H1 (cell line): ENCODE results near the gene GNG8. TPM values are rescaled to one million over a fixed set of nuclear protein-coding genes. Genes with fewer than 3 reads are reported as not detected.

Experiments
- CTCF ChIA-PET: fragments of 300-600 bp; sonication (Branson Sonifier 250); formaldehyde crosslinking; loops from one replicate; lab custom pipeline; 2021; ENCODE audit not compliant: partially characterized antibody; lab: Charles Lee
- POLR2A ChIA-PET: fragments of 300-600 bp; sonication (Branson Sonifier 250); formaldehyde crosslinking; loops from one replicate; lab custom pipeline; 2021; ENCODE audit warnings: inconsistent platforms; ENCODE audit not compliant: partially characterized antibody; lab: Charles Lee
- DNase-seq, 2 experiments: peaks; one replicate each; pipeline versions ENCODE4 v3.0.0 to v3.0.0-alpha.2; 2010 to 2022; ENCODE audit warnings: low spot score in 2 of 2, low read depth in 1 of 2, mixed read lengths in 1 of 2
- FAIRE-seq: peaks from 2 replicates; lab custom pipeline; 2011; peaks lifted over from hg19 to GRCh38; lab: Jason Lieb, UNC
- H2AFZ ChIP-seq: 2 replicates; pipeline ENCODE4 v1.8.1; 2012; ENCODE audit warnings: low read length, inconsistent platforms
- H2AK5ac ChIP-seq: 2 replicates; pipeline ENCODE4 v1.6.1; 2013; ENCODE audit warnings: low read depth, low read length
- H2BK120ac ChIP-seq: replicated peaks from 2 replicates; pipeline ENCODE3; 2013; ENCODE audit warnings: low read depth, low read length, inconsistent platforms
- H2BK12ac ChIP-seq: 2 replicates; pipeline ENCODE4 v1.6.1; 2013; ENCODE audit warnings: low read depth, low read length
- H2BK15ac ChIP-seq: 2 replicates; pipeline ENCODE4 v1.6.1; 2013; ENCODE audit warnings: low read length
- H2BK20ac ChIP-seq: 2 replicates; pipeline ENCODE4 v1.6.1; 2013; ENCODE audit warnings: low read length
- H2BK5ac ChIP-seq: 2 replicates; pipeline ENCODE4 v1.6.1; 2013; ENCODE audit warnings: low read depth, low read length
- H3K14ac ChIP-seq: 2 replicates; pipeline ENCODE4 v1.6.1; 2013; ENCODE audit warnings: inconsistent platforms; ENCODE audit not compliant: insufficient read length
- H3K18ac ChIP-seq: 2 replicates; pipeline ENCODE4 v1.6.1; 2013; ENCODE audit warnings: low read length; ENCODE audit errors: extremely low read depth
- H3K23ac ChIP-seq: 2 replicates; pipeline ENCODE4 v1.6.1; 2013; ENCODE audit warnings: inconsistent platforms; ENCODE audit not compliant: insufficient read length
- H3K23me2 ChIP-seq: 2 replicates; pipeline ENCODE4 v1.6.1; 2013; ENCODE audit warnings: low read depth, low read length
- H3K27ac ChIP-seq: 2 replicates; pipeline ENCODE4 v1.6.1; 2011; ENCODE audit warnings: low read depth, low read length, inconsistent platforms
- H3K27me3 ChIP-seq, 4 experiments: replicated peaks in 1 of 4; 1 replicate in 1 of 4; 2 replicates in 3 of 4; pipeline versions ENCODE4 v1.6.1 to v1.8.1; 2011 to 2013; ENCODE audit warnings: low read length in 3 of 4, mild to moderate bottlenecking in 3 of 4, inconsistent platforms in 2 of 4, mixed read lengths in 2 of 4, moderate library complexity in 1 of 4; ENCODE audit not compliant: control insufficient read depth in 3 of 4, insufficient read depth in 3 of 4; ENCODE audit errors: extremely low read depth in 1 of 4
- H3K36me3 ChIP-seq, 4 experiments: 2 replicates each; pipeline versions ENCODE4 v1.6.1 to v1.8.1; 2011 to 2013; ENCODE audit warnings: mild to moderate bottlenecking in 4 of 4, low read length in 3 of 4, moderate library complexity in 2 of 4, control low read depth in 1 of 4, inconsistent platforms in 1 of 4; ENCODE audit not compliant: insufficient read depth in 4 of 4, control insufficient read depth in 2 of 4
- H3K4ac ChIP-seq: replicated peaks from 2 replicates; pipeline ENCODE3; 2013; ENCODE audit warnings: low read length, low read depth, mixed read lengths, inconsistent platforms; ENCODE audit not compliant: insufficient read length
- H3K4me1 ChIP-seq, 4 experiments: replicated peaks in 1 of 4; 1 replicate in 1 of 4; 2 replicates in 3 of 4; pipeline versions ENCODE4 v1.6.1 to v1.8.1; 2011 to 2013; ENCODE audit warnings: low read length in 3 of 4, inconsistent platforms in 2 of 4, mixed read lengths in 1 of 4; ENCODE audit not compliant: insufficient read depth in 4 of 4, control insufficient read depth in 3 of 4
- H3K4me2 ChIP-seq, 2 experiments: 2 replicates each; pipeline versions ENCODE4 v1.6.1 to v1.8.1; 2011 to 2013; ENCODE audit warnings: low read depth in 2 of 2, low read length in 2 of 2, control low read depth in 1 of 2, inconsistent platforms in 1 of 2, mild to moderate bottlenecking in 1 of 2; ENCODE audit not compliant: insufficient read depth in 1 of 2
- H3K4me3 ChIP-seq, 4 experiments: fragments of 200-600, 300-600 bp in 1 of 4; sonication (generic), shearing (Covaris generic), sonication (Bioruptor Twin) in 1 of 4; 2 replicates each; pipeline versions ENCODE4 v1.5.1 to v1.8.1; 2011 to 2016; ENCODE audit warnings: low read length in 4 of 4, low read depth in 3 of 4, control low read depth in 2 of 4, inconsistent platforms in 2 of 4, mild to moderate bottlenecking in 2 of 4, mixed read lengths in 1 of 4, moderate library complexity in 1 of 4; ENCODE audit not compliant: insufficient read depth in 2 of 4; ENCODE audit errors: extremely low read depth in 1 of 4
- H3K56ac ChIP-seq: replicated peaks from 2 replicates; pipeline ENCODE3; 2013; ENCODE audit warnings: low read depth, mild to moderate bottlenecking, mixed read lengths, low read length, inconsistent platforms; ENCODE audit not compliant: insufficient read length
- H3K79me1 ChIP-seq: 2 replicates; pipeline ENCODE4 v1.6.1; 2013; ENCODE audit warnings: low read depth, low read length, control low read depth
- H3K79me2 ChIP-seq, 2 experiments: 2 replicates each; pipeline versions ENCODE4 v1.6.1 to v1.8.1; 2012 to 2013; ENCODE audit warnings: low read length in 2 of 2, mild to moderate bottlenecking in 2 of 2, inconsistent platforms in 1 of 2; ENCODE audit not compliant: insufficient read depth in 2 of 2, control insufficient read depth in 1 of 2
- H3K9ac ChIP-seq, 4 experiments: replicated peaks in 1 of 4; 1 replicate in 1 of 4; 2 replicates in 3 of 4; pipeline versions ENCODE4 v1.6.1 to v1.8.1; 2011 to 2013; ENCODE audit warnings: low read depth in 3 of 4, low read length in 3 of 4, control low read depth in 2 of 4, mild to moderate bottlenecking in 2 of 4, moderate library complexity in 2 of 4, inconsistent platforms in 1 of 4; ENCODE audit errors: extremely low read depth in 1 of 4
- H3K9me3 ChIP-seq, 2 experiments: 2 replicates each; pipeline versions ENCODE4 v1.6.1 to v1.8.1; 2012 to 2013; ENCODE audit warnings: mild to moderate bottlenecking in 2 of 2, moderate library complexity in 2 of 2, control low read depth in 1 of 2, inconsistent platforms in 1 of 2, low read depth in 1 of 2, low read length in 1 of 2, mixed read lengths in 1 of 2; ENCODE audit not compliant: insufficient read depth in 2 of 2
- H4K20me1 ChIP-seq, 2 experiments: replicated peaks in 1 of 2; 2 replicates each; pipeline versions ENCODE3 to v1.8.1; 2011 to 2013; ENCODE audit warnings: inconsistent platforms in 2 of 2, low read length in 2 of 2, mild to moderate bottlenecking in 1 of 2; ENCODE audit not compliant: insufficient read depth in 2 of 2, control insufficient read depth in 1 of 2
- H4K5ac ChIP-seq: 2 replicates; pipeline ENCODE4 v1.6.1; 2013; ENCODE audit warnings: low read length, low read depth, mixed read lengths, inconsistent platforms; ENCODE audit not compliant: insufficient read length
- H4K8ac ChIP-seq: 2 replicates; pipeline ENCODE4 v1.8.0; 2013; ENCODE audit warnings: mild to moderate bottlenecking, moderate library complexity, low read length, inconsistent platforms; ENCODE audit not compliant: insufficient read depth; ENCODE audit errors: extremely low read depth
- H4K91ac ChIP-seq: replicated peaks from 2 replicates; pipeline ENCODE3; 2013; ENCODE audit warnings: low read length, mixed read lengths, inconsistent platforms; ENCODE audit not compliant: insufficient read length
- CEBPB ChIP-seq: IDR thresholded peaks from 2 replicates; pipeline ENCODE4 v1.6.1; 2012; ENCODE audit warnings: low read depth, low read length
- CHD1 ChIP-seq: IDR thresholded peaks from 2 replicates; pipeline ENCODE4 v1.6.1; 2012; ENCODE audit warnings: low read depth, low read length, improper control_type of control experiment
- HDAC6 ChIP-seq: IDR thresholded peaks from one replicate; pipeline ENCODE4 v1.7.1; 2012; ENCODE audit warnings: low read depth, mild to moderate bottlenecking, inconsistent platforms, low read length, moderate library complexity
- RBBP5 ChIP-seq: IDR thresholded peaks from 2 replicates; pipeline ENCODE4 v1.7.1; 2012; ENCODE audit warnings: low read depth, mild to moderate bottlenecking, inconsistent platforms, low read length, moderate library complexity, borderline replicate concordance
- RFX5 ChIP-seq: IDR thresholded peaks from 2 replicates; pipeline ENCODE4 v1.6.1; 2011; ENCODE audit warnings: low read depth, low read length, improper control_type of control experiment, borderline replicate concordance
- SIX5 ChIP-seq: IDR thresholded peaks from 2 replicates; pipeline ENCODE4 v1.6.1; 2011; ENCODE audit warnings: mild to moderate bottlenecking, low read depth, low read length
- TAF1 ChIP-seq: IDR thresholded peaks from 2 replicates; pipeline ENCODE4 v1.6.1; 2011; ENCODE audit warnings: mild to moderate bottlenecking, low read depth, low read length
- ZNF274 ChIP-seq: IDR thresholded peaks from 2 replicates; pipeline ENCODE4 v1.7.0; 2012; ENCODE audit warnings: low read length, borderline replicate concordance; ENCODE audit errors: extremely low read depth
- WGBS, 2 experiments: shearing (Covaris generic) in 1 of 2; methylation state at CpG; one replicate each; pipeline versions ENCODE4 v1.1.6 to v1.1.7; 2013 to 2015; ENCODE audit warnings: low lambda C conversion rate in 2 of 2, mixed read lengths in 2 of 2, inconsistent platforms in 1 of 2, low coverage in 1 of 2, missing lambda C conversion rate in 1 of 2; ENCODE audit not compliant: insufficient replicate concordance in 2 of 2, insufficient coverage in 1 of 2, insufficient read length in 1 of 2; ENCODE audit errors: extremely low coverage in 1 of 2, missing lambda C conversion rate in 1 of 2; 5-methylcytosine and 5-hydroxymethylcytosine counted together
- polyA plus RNA-seq, 7 experiments: library from polyadenylated mRNA; depleted of rRNA in 3 of 7; stranded (reverse) in 5 of 7; unstranded in 2 of 7; fragments of >200 nt in 5 of 7; fragments of 200-250 nt in 2 of 7; gene quantifications; 1 replicate in 5 of 7; 2 replicates in 1 of 7; 4 replicates in 1 of 7; pipeline versions ENCODE4 v1.2.1 to v1.2.3, GENCODE V29; 2011 to 2013; ENCODE audit warnings: missing spikeins in 2 of 7, mixed read lengths in 2 of 7
- total RNA-seq: library from RNA; stranded (reverse); fragmentation: NEBNext Ultra II Directional; extraction: Animal tissue kit (Norgen Biotek cat#: 25700); gene quantifications from 2 replicates; pipeline ENCODE4 v1.2.1, GENCODE V29; 2021
- TF ChIP-seq, protein P1 (sequence below): IDR thresholded peaks from 2 replicates; pipeline ENCODE4 v1.6.1; 2011; ENCODE audit warnings: low read length, improper control_type of control experiment
- TF ChIP-seq, protein P2 (sequence below): IDR thresholded peaks from 2 replicates; pipeline ENCODE4 v1.6.1; 2012; ENCODE audit warnings: inconsistent platforms

The GNG8 gene
- total and polyA plus RNA-seq, 2 of the 8 experiments (the other 6 are each of a cell fraction or from before 2014, with no cell fraction given): not detected

DNA sequence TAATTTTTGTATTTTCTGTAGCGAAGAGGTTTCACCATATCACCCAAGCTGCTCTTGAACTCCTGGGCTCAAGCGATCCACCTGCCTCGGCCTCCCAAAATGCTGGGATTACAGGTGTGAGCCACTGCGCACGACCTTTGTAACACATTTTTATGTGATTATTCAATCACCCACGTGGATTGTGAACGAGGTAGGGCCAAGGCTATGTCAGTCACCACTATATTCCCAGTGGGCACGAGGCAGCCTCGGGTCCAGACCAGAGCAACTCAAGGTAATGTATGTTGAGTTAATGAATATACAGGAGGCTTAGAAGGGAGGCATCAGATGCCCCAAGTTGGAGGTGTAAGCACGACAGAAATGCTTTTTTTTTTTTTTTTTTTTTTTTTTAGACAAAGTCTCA lies 20.0 kb downstream of the GNG8 start:
- POLR2A ChIA-PET: interaction anchor here (1.6 to 1.9 kb wide), 2 partner anchors 15 to 46 kb away, joined by 5 to 8 read pairs; partner anchors contain the start of genes CALM3 and DACT3
- H2BK20ac ChIP-seq: no peak overlapping the region
- no peak for DNase-seq
- no peaks in the 10 kb centered on the region for H3K79me2 ChIP-seq
- H4K8ac ChIP-seq: no peak overlapping the region
- no peak overlapping the region for H3K4me3 ChIP-seq
- no peak overlapping the region for H2AFZ ChIP-seq
- no peak overlapping the region; the same call in 1 of the 2 replicates for H2BK5ac ChIP-seq
- H2BK15ac ChIP-seq: no peak overlapping the region
- no peak for FAIRE-seq
- no peak overlapping the region for H3K4ac ChIP-seq
- H4K91ac ChIP-seq: no peak overlapping the region
- 91% methylated on average over 10 of the region's 10 CpGs; no CpG with 5 or more reads in 1 of the 2 experiments for WGBS, 2 experiments
- no peak overlapping the region for H3K14ac ChIP-seq
- H3K9me3 ChIP-seq: no peaks in the 10 kb centered on the region
- no peak overlapping the region for H3K4me2 ChIP-seq
- peaks cover 0 to 1% (median under 1%) of the 10 kb centered on the region in 4 experiments; a peak in 2 of 7 replicates for H3K4me1 ChIP-seq
- TF ChIP-seq HDAC6 (no peak), RBBP5 (no peak), CHD1 (no peak), ZNF274 (no peak), TAF1 (no peak), RFX5 (no peak), CEBPB (no peak), SIX5 (no peak)
- TF ChIP-seq, protein P1, sequence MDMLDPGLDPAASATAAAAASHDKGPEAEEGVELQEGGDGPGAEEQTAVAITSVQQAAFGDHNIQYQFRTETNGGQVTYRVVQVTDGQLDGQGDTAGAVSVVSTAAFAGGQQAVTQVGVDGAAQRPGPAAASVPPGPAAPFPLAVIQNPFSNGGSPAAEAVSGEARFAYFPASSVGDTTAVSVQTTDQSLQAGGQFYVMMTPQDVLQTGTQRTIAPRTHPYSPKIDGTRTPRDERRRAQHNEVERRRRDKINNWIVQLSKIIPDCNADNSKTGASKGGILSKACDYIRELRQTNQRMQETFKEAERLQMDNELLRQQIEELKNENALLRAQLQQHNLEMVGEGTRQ: no peak
- TF ChIP-seq, protein P2, sequence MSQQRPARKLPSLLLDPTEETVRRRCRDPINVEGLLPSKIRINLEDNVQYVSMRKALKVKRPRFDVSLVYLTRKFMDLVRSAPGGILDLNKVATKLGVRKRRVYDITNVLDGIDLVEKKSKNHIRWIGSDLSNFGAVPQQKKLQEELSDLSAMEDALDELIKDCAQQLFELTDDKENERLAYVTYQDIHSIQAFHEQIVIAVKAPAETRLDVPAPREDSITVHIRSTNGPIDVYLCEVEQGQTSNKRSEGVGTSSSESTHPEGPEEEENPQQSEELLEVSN: no peak
- H3K36me3 ChIP-seq: no peaks in the 10 kb centered on the region
- no peak overlapping the region for H4K5ac ChIP-seq
- no peak overlapping the region for H3K27ac ChIP-seq
- H2BK120ac ChIP-seq: no peak overlapping the region
- CTCF ChIA-PET: interaction anchor here (1.0 to 15.6 kb wide), 13 partner anchors 9 to 114 kb away, joined by 3 to 341 read pairs (median 5); partner anchors contain the start of genes DACT3 and PTGIR
- no peak overlapping the region for H3K23ac ChIP-seq
- H3K56ac ChIP-seq: no peak overlapping the region
- H3K79me1 ChIP-seq: no peaks in the 10 kb centered on the region
- no peak overlapping the region for H3K9ac ChIP-seq
- no peaks in the 10 kb centered on the region for H3K27me3 ChIP-seq
- H3K18ac ChIP-seq: no peak overlapping the region
- no peak overlapping the region for H2AK5ac ChIP-seq
- no peak overlapping the region for H2BK12ac ChIP-seq
- no peaks in the 10 kb centered on the region for H3K23me2 ChIP-seq
- H4K20me1 ChIP-seq: no peaks in the 10 kb centered on the region
